Adrenal gland (tissue), 12 donors: Measurements from ENCODE around the gene PCYOX1L. TPM values are rescaled to one million over a fixed set of nuclear protein-coding genes. Genes with fewer than 3 reads are reported as not detected.

Experiments
- DNase-seq, 7 donors: peaks; one replicate each; pipeline ENCODE4 v3.0.0-alpha.2; 2019 to 2020
- H3K27ac ChIP-seq, 5 donors: fragments of 200-600 bp; sonication (generic) in 4 of 5; 1 replicate in 3 of 5; 2 replicates in 2 of 5; pipeline versions ENCODE4 v1.5.1 to v1.8.0; 2016 to 2020; ENCODE audit warnings: mild to moderate bottlenecking in 1 of 5
- H3K27me3 ChIP-seq: fragments of 200-600 bp; 2 replicates; pipeline ENCODE4 v1.8.0; 2021
- H3K36me3 ChIP-seq, 2 donors: fragments of 200-600 bp; replicated peaks in 1 of 2; 1 replicate in 1 of 2; 2 replicates in 1 of 2; pipeline versions ENCODE4 v1.5.1 to v1.8.0; 2018 to 2022
- H3K4me1 ChIP-seq, 2 donors: fragments of 200-600 bp; replicated peaks in 1 of 2; 1 replicate in 1 of 2; 2 replicates in 1 of 2; pipeline versions ENCODE4 v1.5.1 to v1.8.0; 2018 to 2021
- H3K4me3 ChIP-seq, 4 donors: fragments of 200-600 bp; sonication (generic) in 3 of 4; one replicate each; pipeline ENCODE4 v1.5.1; 2016 to 2018
- H3K9me3 ChIP-seq, 3 donors: fragments of 200-600 bp; sonication (generic) in 1 of 3; replicated peaks in 1 of 3; 1 replicate in 2 of 3; 2 replicates in 1 of 3; pipeline versions ENCODE4 v1.5.1 to v1.8.0; 2016 to 2021
- CTCF ChIP-seq, 6 experiments: fragments of 450-650 bp in 4 of 6; fragments of 200-600 bp in 2 of 6; sonication (generic) in 1 of 6; IDR thresholded peaks; 1 replicate in 5 of 6; 2 replicates in 1 of 6; pipeline versions ENCODE4 v1.5.1 to v1.8.0; 2016 to 2021; ENCODE audit warnings: antibody characterized with exemption in 6 of 6, mild to moderate bottlenecking in 2 of 6, moderate library complexity in 1 of 6
- POLR2A ChIP-seq, 2 donors: fragments of 450-650 bp; IDR thresholded peaks; one replicate each; pipeline ENCODE4 v1.6.1; 2017; ENCODE audit warnings: antibody characterized with exemption in 2 of 2, mild to moderate bottlenecking in 2 of 2, moderate library complexity in 1 of 2
- WGBS, 4 donors: extraction: QIAGEN DNeasy Blood & Tissue Kit in 2 of 4; methylation state at CpG; one replicate each; pipeline versions ENCODE4 v1.1.5 to v1.1.7; 2013 to 2017; 5-methylcytosine and 5-hydroxymethylcytosine counted together
- intact Hi-C, 2 donors: fragments of 100-400 bp; cut with DNase I; formaldehyde crosslinking; loops; one replicate each; pipeline versions ENCODE4 v1.14.1 to v1.15.0; 2022 to 2023
- polyA plus RNA-seq, 3 donors: library from polyadenylated mRNA; stranded (reverse); fragments of 200-250 nt in 2 of 3; fragments of 350-450 nt in 1 of 3; fragmentation: Illumina TruSeq in 1 of 3; extraction: RNeasy Lipid Tissue Mini Kit (QIAGEN cat#74804) in 1 of 3; gene quantifications; one replicate each; pipeline ENCODE4 v1.2.3, GENCODE V29; 2013 to 2014
- total RNA-seq, 9 donors: library from RNA; depleted of rRNA in 4 of 9; stranded (reverse); fragments of >200 nt in 4 of 9; fragments of 120-200 nt in 1 of 9; fragmentation: NEBNext Ultra II Directional in 1 of 9; extraction: Animal tissue kit (Norgen Biotek cat#: 25700) in 1 of 9; gene quantifications; one replicate each; pipeline versions ENCODE4 v1.1.0 to v1.2.4, GENCODE V29; 2013 to 2023
- donor health status: healthy with polysubstance abuse.
- donor health status: Bipolar disorder and iron deficiency.
- donor health status: DM: yes; HTN: yes; CAD: no.
- donor health status: DM: no; HTN: no; CAD: no.
- donor health status: DM: no; HTN: no; CAD: no.
- donor health status: DM: yes; HTN: yes; CAD: no.

PCYOX1L gene
- total and polyA plus RNA-seq, 12 donors, result 4.7 to 17.1 (median 9.4) TPM

DNA sequence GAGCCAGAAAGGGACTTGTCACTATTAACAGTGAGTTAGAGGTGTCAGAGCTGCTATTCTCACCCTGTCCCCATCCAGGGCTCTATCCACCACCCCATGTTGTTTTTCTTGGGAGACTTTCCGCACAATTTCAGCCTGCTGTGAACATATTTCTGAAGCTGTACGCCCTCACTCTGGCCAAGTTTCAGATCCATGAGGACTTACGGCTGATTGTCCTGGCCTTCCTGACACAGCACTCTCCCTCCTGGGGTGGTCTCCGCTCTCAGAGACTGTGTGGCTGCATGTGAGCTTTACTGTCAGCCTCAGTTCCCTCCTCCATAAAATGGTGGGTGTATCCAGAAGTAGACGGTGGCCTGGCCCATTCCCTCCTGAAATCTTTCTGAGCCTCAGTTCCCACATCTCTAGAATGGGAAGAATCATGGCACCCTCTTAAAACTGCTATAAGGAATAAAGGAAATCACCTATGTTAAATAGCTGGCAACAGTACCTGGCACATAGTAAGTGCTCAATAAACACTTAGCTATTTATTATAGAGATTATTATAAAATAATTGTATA, 22.1 kb downstream of the PCYOX1L start:
- WGBS, 4 donors, result 64 to 89% (median 84%) methylated on average over 5 of the region's 5 CpGs
- no peak for TF ChIP-seq CTCF (IDR thresholded peaks at IDR 0.05)
- TF ChIP-seq POLR2A (IDR thresholded peaks at IDR 0.05), result no peak
- no peaks in the 10 kb centered on the region for H3K36me3 ChIP-seq
- H3K4me1 ChIP-seq, result peaks cover 5 to 47% of the 10 kb centered on the region in 2 donors
- no peak overlapping the region for H3K4me3 ChIP-seq
- H3K9me3 ChIP-seq, result no peaks in the 10 kb centered on the region
- intact Hi-C loops, result loop anchor here (2.0 to 10.0 kb wide), 2 partner anchors 53 to 235 kb away; no protein-coding TSS in a partner anchor
- DNase-seq, result no peak
- no peaks in the 10 kb centered on the region for H3K27me3 ChIP-seq
- peak overlapping the region in 2 of 5 donors; percentile 54 to 74 for H3K27ac ChIP-seq

GRCh38 chr5:149380466-149381121, 22.7 kb downstream of the PCYOX1L start:
- 63 to 83% (median 73%) methylated on average over 11 to 16 of the region's 16 CpGs for WGBS, 4 donors
- DNase-seq, result peak in 2 of 7 donors; percentile 42 to 78
- intact Hi-C loops, result loop anchor here in 1 of 2 donors (2.0 kb wide), 1 partner anchor 52 kb away; no protein-coding TSS in a partner anchor
- H3K4me3 ChIP-seq, result no peak overlapping the region
- H3K36me3 ChIP-seq, result no peaks in the 10 kb centered on the region
- no peaks in the 10 kb centered on the region for H3K9me3 ChIP-seq
- H3K27me3 ChIP-seq, result no peaks in the 10 kb centered on the region
- H3K27ac ChIP-seq, result peak overlapping the region in 2 of 5 donors; percentile 62 to 74
- H3K4me1 ChIP-seq, result peaks cover 5 to 50% of the 10 kb centered on the region in 2 donors
- TF ChIP-seq CTCF (IDR thresholded peaks at IDR 0.05), result no peak
- TF ChIP-seq POLR2A (IDR thresholded peaks at IDR 0.05), result no peak

- Histone ChIP-seq H3K27me3 (no peaks in the 10 kb centered on the region), H3K36me3 (no peaks in the 10 kb centered on the region), H3K9me3 (no peaks in the 10 kb centered on the region), H3K4me1 (peaks cover 8 to 59% of the 10 kb centered on the region in 2 donors), H3K4me3 (no peak overlapping the region), H3K27ac (peak overlapping the region in 2 of 5 donors; percentile 62 to 71)
- WGBS, 4 donors, result 49 to 79% (median 62%) methylated on average over 5 to 8 of the region's 8 CpGs
- DNase-seq, result no peak
- intact Hi-C loops, result loop anchor here in 1 of 2 donors (2.0 kb wide), 1 partner anchor 51 kb away; no protein-coding TSS in a partner anchor
- no peak for TF ChIP-seq CTCF (IDR thresholded peaks at IDR 0.05)
- TF ChIP-seq POLR2A (IDR thresholded peaks at IDR 0.05), result no peak
Measured at GRCh38 chr5:149381261-149381985, 23.6 kb downstream of the PCYOX1L start.

DNA sequence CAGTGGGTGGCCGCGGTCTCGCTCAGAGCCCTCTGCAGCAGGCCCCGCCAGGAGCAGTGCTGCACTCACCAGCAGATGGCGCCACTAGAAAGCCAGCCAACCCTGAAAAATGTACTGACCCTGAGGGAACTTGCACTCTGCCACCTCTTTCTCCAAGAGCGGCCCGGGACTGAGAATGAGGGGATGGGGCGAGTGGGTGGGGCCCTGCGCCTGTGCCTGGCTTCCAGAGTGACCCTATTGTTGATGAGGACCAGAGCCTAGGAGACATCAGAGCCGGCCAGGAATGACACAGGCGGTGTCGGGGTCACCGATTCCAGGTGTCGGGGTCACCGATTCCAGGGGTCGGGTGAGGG, 24.1 kb downstream of the PCYOX1L start:
- no peaks in the 10 kb centered on the region for H3K27me3 ChIP-seq
- TF ChIP-seq CTCF (IDR thresholded peaks at IDR 0.05) (peak; percentile 88 to 98 (median 94)), POLR2A (IDR thresholded peaks at IDR 0.05) (no peak)
- H3K4me1 ChIP-seq, result peaks cover 14 to 64% of the 10 kb centered on the region in 2 donors
- DNase-seq, result peak; percentile 78 to 93 (median 84)
- no peaks in the 10 kb centered on the region for H3K9me3 ChIP-seq
- H3K4me3 ChIP-seq, result no peak overlapping the region
- 13 to 70% (median 30%) methylated on average over 4 to 16 of the region's 16 CpGs for WGBS, 4 donors
- intact Hi-C loops, result loop anchor here (2.0 kb wide), 2 partner anchors 49 to 51 kb away; no protein-coding TSS in a partner anchor
- no peaks in the 10 kb centered on the region for H3K36me3 ChIP-seq
- H3K27ac ChIP-seq, result peak overlapping the region in 2 of 5 donors; percentile 62 to 80
